GM19372 (cell line): ENCODE data around the gene ACOX3.

Experiments
- ATAC-seq: cut with Tn5 transposase; IDR thresholded peaks from one replicate; pipeline ENCODE4 v1.9.1; 2021; ENCODE audit warnings: mild to moderate bottlenecking, low read depth, moderate library complexity; ENCODE audit not compliant: unreplicated experiment

The ACOX3 gene

GRCh38 chr4:8328866-8329559 is 111.5 kb downstream of the ACOX3 start:
- ATAC-seq = no peak

- ATAC-seq = no peak
Measured at GRCh38 chr4:8328456-8328855, 112.1 kb downstream of the ACOX3 start.

GRCh38 chr4:8326206-8326605 is 114.3 kb downstream of the ACOX3 start:
- ATAC-seq = no peak

- ATAC-seq = no peak
Measured at GRCh38 chr4:8325291-8325973, 115.1 kb downstream of the ACOX3 start.

GRCh38 chr4:8324640-8325239 is 115.8 kb downstream of the ACOX3 start:
- ATAC-seq = no peak

- ATAC-seq = no peak
Measured at GRCh38 chr4:8323947-8324555, 116.5 kb downstream of the ACOX3 start.

GRCh38 chr4:8322794-8323704 is 117.5 kb downstream of the ACOX3 start:
- ATAC-seq = no peak

GRCh38 chr4:8321771-8322170 is 118.8 kb downstream of the ACOX3 start:
- ATAC-seq = no peak

- no peak for ATAC-seq
Measured at GRCh38 chr4:8321220-8321619, 119.3 kb downstream of the ACOX3 start.

GRCh38 chr4:8320386-8320750 is 120.2 kb downstream of the ACOX3 start:
- no peak for ATAC-seq

- no peak for ATAC-seq
Measured at GRCh38 chr4:8319731-8320385, 120.7 kb downstream of the ACOX3 start.

GRCh38 chr4:8319061-8319460 is 121.5 kb downstream of the ACOX3 start:
- ATAC-seq = no peak

GRCh38 chr4:8318509-8318908 is 122.0 kb downstream of the ACOX3 start:
- ATAC-seq = no peak

- ATAC-seq = no peak
Measured at GRCh38 chr4:8317474-8317873, 123.0 kb downstream of the ACOX3 start.

GRCh38 chr4:8316911-8317351 is 123.6 kb downstream of the ACOX3 start:
- ATAC-seq = no peak
